ENCODE measurements around the gene UBE2I. TPM values are rescaled to one million over a fixed set of nuclear protein-coding genes. Genes with fewer than 3 reads are reported as not detected.

The UBE2I gene
- total and polyA plus RNA-seq, 2 donors from 2014 or later: 62.2 to 97.1 TPM

DNA sequence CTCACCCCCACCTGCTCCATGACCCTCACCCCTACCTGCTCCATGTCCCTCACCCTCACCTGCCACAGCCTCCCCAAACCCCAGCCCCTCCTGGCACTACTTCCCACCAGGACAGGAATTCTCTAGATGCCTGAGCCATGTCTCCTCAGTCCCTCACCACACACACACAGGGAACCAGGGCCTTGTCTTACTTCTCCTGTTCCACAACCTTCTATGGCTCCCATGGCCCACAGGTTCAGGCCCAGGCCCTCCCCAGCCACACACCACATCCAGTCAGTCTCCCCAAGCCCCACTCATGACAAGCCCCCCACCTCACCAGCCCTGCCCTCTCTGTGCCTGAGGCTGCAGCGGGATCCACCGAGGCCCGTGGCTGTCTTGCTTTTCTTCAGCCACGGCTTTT is 3.1 kb upstream of the UBE2I start:
- no peak for FAIRE-seq
- intact Hi-C loops (cut with DNase I): no loop called here
- TF ChIP-seq, protein P1, sequence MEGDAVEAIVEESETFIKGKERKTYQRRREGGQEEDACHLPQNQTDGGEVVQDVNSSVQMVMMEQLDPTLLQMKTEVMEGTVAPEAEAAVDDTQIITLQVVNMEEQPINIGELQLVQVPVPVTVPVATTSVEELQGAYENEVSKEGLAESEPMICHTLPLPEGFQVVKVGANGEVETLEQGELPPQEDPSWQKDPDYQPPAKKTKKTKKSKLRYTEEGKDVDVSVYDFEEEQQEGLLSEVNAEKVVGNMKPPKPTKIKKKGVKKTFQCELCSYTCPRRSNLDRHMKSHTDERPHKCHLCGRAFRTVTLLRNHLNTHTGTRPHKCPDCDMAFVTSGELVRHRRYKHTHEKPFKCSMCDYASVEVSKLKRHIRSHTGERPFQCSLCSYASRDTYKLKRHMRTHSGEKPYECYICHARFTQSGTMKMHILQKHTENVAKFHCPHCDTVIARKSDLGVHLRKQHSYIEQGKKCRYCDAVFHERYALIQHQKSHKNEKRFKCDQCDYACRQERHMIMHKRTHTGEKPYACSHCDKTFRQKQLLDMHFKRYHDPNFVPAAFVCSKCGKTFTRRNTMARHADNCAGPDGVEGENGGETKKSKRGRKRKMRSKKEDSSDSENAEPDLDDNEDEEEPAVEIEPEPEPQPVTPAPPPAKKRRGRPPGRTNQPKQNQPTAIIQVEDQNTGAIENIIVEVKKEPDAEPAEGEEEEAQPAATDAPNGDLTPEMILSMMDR (IDR thresholded peaks at IDR 0.05; ENCODE audit: borderline replicate concordance, extremely low read depth, insufficient read depth): no peak

DNA sequence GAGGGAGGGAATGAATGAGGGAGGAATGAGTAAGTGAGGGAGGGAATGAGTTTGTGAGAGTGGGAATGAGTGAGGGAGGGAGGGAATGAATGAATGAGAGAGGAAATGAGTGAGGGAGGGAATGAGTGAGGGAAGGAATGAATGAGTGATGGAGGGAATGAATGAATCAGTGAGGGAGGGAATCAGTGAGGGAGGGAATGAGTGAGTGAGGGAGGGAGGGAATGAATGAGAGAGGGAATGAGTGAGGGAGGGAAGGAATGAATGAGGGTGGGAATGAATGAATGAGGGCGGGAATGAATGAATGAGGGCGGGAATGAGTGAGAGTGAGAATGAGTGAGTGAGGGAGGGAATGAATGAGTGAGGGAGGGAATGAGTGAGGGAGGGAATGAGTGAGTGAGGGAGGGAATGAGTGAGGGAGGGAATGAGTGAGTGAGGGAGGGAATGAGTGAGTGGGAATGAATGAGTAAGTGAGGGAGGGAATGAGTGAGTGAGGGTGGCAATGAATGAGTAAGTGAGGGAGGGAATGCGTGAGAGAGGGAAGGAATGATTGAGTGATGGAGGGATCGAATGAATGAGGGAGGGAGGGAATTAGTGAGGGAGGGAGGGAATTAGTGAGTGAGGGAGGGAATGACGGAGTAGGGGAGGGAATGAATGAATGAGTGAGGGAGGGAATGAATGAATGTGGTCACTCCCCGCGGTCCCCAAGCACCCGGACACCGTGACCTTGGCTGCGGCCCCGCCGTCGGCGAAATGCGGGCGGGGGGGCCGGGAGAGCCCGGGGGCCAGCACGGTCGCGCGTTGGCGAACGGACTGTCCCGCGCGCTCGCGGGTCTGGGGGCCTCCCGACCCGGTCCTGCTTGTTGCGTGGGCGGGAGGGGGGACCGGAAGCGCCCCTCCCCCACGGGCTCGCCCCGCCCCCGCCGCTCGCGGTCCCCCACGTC is 1.1 kb upstream of the UBE2I start:
- intact Hi-C loops (cut with DNase I): no loop called here
- Histone ChIP-seq H3K9ac (ENCODE audit: low read length in 3 of 3) (peak overlapping the region in 2 of 3 donors; percentile 28 to 46), H3K9me3 (ENCODE audit: control insufficient read depth in 2 of 3, insufficient read depth in 1 of 3, low read length in 3 of 3) (no peaks in the 10 kb centered on the region), H3K4me3 (ENCODE audit: low read length in 3 of 3) (peak overlapping the region; percentile 46 to 72 (median 57)), H3K27me3 (ENCODE audit: control insufficient read depth, insufficient read depth, low read length) (no peaks in the 10 kb centered on the region), H3K27ac (ENCODE audit: low read depth in 2 of 2, low read length in 2 of 2) (peak overlapping the region; percentile 99 to 100), H3K4me1 (ENCODE audit: control insufficient read depth in 2 of 3, insufficient read depth in 2 of 3, low read depth in 1 of 3, low read length in 3 of 3) (peaks cover 0 to 29% (median 10%) of the 10 kb centered on the region in 3 donors), H3K36me3 (ENCODE audit: control insufficient read depth in 2 of 3, insufficient read depth in 3 of 3, low read length in 3 of 3) (no peaks in the 10 kb centered on the region)
- FAIRE-seq (no peak), DNase-seq (peak in 1 of 5 donors; percentile 73)
- TF ChIP-seq, protein P1 (IDR thresholded peaks at IDR 0.05; ENCODE audit: borderline replicate concordance, extremely low read depth, insufficient read depth): no peak

More for the DNA sequence above, 3.1 kb upstream of the UBE2I start:
- Histone ChIP-seq H3K4me1 (ENCODE audit: control insufficient read depth in 2 of 3, insufficient read depth in 2 of 3, low read depth in 1 of 3, low read length in 3 of 3) (peaks cover 0 to 12% (median 0%) of the 10 kb centered on the region in 3 donors), H3K36me3 (ENCODE audit: control insufficient read depth in 2 of 3, insufficient read depth in 3 of 3, low read length in 3 of 3) (no peaks in the 10 kb centered on the region), H3K9me3 (ENCODE audit: control insufficient read depth in 2 of 3, insufficient read depth in 1 of 3, low read length in 3 of 3) (no peaks in the 10 kb centered on the region), H3K9ac (ENCODE audit: low read length in 3 of 3) (no peak overlapping the region), H3K27me3 (ENCODE audit: control insufficient read depth, insufficient read depth, low read length) (no peaks in the 10 kb centered on the region), H3K27ac (ENCODE audit: low read depth in 2 of 2, low read length in 2 of 2) (no peak overlapping the region), H3K4me3 (ENCODE audit: low read length in 3 of 3) (no peak overlapping the region)
- DNase-seq: no peak

DNA sequence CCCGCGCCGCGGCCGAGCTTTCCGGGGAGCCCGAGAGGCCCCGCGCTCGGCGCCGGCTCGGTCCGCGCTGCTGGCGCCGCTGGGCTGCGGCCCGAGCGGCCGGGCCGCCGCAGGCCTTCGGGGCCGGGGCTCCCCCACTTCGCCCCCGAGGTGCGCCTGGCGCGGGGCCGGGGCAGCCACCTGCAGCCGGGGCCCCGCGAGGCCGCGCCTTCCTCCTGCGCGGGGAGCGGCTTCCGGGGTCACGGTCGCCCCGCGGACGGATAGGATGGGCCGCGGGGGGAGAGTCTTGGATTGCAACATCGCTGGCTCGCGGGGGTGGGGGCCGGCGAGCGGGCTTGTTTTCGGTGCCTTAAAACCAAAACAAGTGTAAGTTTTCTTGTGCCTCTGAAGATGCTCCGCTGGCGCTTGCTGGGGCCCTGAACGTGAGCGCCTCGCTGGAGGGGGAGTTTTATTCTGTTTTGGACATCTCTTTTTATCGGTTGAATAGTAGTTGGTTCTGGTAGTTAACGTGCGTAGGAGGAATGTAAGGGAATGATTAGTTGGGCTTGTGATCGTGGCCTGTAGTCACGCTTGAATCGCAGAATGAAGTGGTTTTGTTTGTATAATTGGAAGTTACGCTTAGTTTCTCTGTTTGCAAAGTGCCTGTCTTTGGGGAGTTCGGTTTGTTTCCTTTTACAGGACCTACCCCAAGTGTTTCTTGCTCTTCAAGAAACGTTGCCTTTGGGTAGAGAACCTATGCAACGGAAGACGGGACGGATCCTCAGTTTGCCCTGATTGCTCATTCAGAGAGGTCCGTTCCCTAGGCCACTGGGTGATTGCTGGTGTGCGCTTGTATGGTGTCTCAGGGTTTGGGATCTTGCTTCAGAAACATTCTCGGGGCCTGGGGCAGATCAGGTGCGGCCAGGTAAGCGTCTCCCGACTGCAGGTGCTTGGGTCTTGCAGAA is 724 bp downstream of the UBE2I start:
- H3K27me3 ChIP-seq (ENCODE audit: control insufficient read depth, insufficient read depth, low read length): no peaks in the 10 kb centered on the region
- TF ChIP-seq, protein P1 (IDR thresholded peaks at IDR 0.05; ENCODE audit: borderline replicate concordance, extremely low read depth, insufficient read depth): no peak
- DNase-seq: no peak
- peaks cover 0 to 4% (median 0%) of the 10 kb centered on the region in 3 donors for H3K36me3 ChIP-seq (ENCODE audit: control insufficient read depth in 2 of 3, insufficient read depth in 3 of 3, low read length in 3 of 3)
- H3K27ac ChIP-seq (ENCODE audit: low read depth in 2 of 2, low read length in 2 of 2): peak overlapping the region; percentile 8 to 40
- peak overlapping the region; percentile 70 to 98 (median 79) for H3K4me3 ChIP-seq (ENCODE audit: low read length in 3 of 3)
- H3K9me3 ChIP-seq (ENCODE audit: control insufficient read depth in 2 of 3, insufficient read depth in 1 of 3, low read length in 3 of 3): no peaks in the 10 kb centered on the region
- H3K4me1 ChIP-seq (ENCODE audit: control insufficient read depth in 2 of 3, insufficient read depth in 2 of 3, low read depth in 1 of 3, low read length in 3 of 3): peaks cover 0 to 29% (median 10%) of the 10 kb centered on the region in 3 donors
- peak overlapping the region; percentile 53 to 80 (median 68) for H3K9ac ChIP-seq (ENCODE audit: low read length in 3 of 3)
- intact Hi-C loops (cut with DNase I): no loop called here
- no peak for FAIRE-seq
